Ascending aorta (tissue), 2 donors: ENCODE data around the gene SEMA3C. TPM values are rescaled to one million over a fixed set of nuclear protein-coding genes. Genes with fewer than 3 reads are reported as not detected.

Experiments
- DNase-seq, 2 donors: peaks; one replicate each; pipeline ENCODE4 v3.0.0-alpha.2; 2019; ENCODE audit warnings: low spot score in 2 of 2
- H3K27ac ChIP-seq, 2 donors: fragments of 200-600 bp; sonication (generic); one replicate each; pipeline ENCODE4 v1.5.1; 2016 to 2017; ENCODE audit warnings: mild to moderate bottlenecking in 1 of 2
- H3K27me3 ChIP-seq: fragments of 200-600 bp; sonication (generic); one replicate; pipeline ENCODE4 v1.5.1; 2017
- H3K36me3 ChIP-seq, 2 donors: fragments of 200-600 bp; sonication (generic); one replicate each; pipeline ENCODE4 v1.5.1; 2016
- H3K4me1 ChIP-seq, 2 donors: fragments of 200-600 bp; sonication (generic); one replicate each; pipeline ENCODE4 v1.5.1; 2016 to 2017; ENCODE audit warnings: mild to moderate bottlenecking in 1 of 2
- H3K4me3 ChIP-seq, 2 donors: fragments of 200-600 bp; sonication (generic); one replicate each; pipeline ENCODE4 v1.5.1; 2016 to 2017; ENCODE audit warnings: mild to moderate bottlenecking in 1 of 2
- H3K9me3 ChIP-seq, 2 donors: fragments of 200-600 bp; sonication (generic); one replicate each; pipeline ENCODE4 v1.5.1; 2016
- intact Hi-C: fragments of 100-400 bp; cut with DNase I; formaldehyde crosslinking; loops from one replicate; pipeline ENCODE4 v1.15.1; 2023
- total RNA-seq: library from RNA; depleted of rRNA; stranded (reverse); fragments of >200 nt; gene quantifications from one replicate; pipeline ENCODE4 v1.1.0, GENCODE V29; 2016
- TF ChIP-seq, protein P1 (sequence below), 3 experiments: fragments of 200-600 bp in 2 of 3; fragments of 450-650 bp in 1 of 3; sonication (generic) in 2 of 3; IDR thresholded peaks; one replicate each; pipeline ENCODE4 v1.5.1; 2016 to 2019; ENCODE audit warnings: antibody characterized with exemption in 3 of 3, mild to moderate bottlenecking in 1 of 3, moderate library complexity in 1 of 3

Gene SEMA3C
- total RNA-seq, 1 donor from 2014 or later = 16.6 TPM

DNA sequence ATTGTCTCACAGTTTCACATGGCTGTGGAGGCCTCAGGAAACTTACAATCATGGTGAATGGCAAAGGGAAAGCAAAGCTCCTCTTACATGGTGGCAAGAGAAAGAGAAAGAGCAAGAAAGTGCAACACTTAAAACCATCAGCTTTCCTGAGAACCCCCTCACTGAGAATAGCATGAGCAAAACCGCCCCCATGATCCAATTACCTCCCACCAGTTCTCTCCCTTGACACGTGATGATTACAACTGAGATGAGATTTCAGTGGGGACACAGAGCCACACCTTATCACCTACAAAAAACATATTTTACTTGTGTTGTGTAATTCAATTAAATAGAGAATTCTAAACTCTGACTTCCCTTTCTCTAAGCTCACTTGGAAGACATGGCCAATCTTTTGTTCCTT is 80.2 kb downstream of the SEMA3C start:
- peaks cover 0 to 3% of the 10 kb centered on the region in 2 donors for H3K4me1 ChIP-seq
- intact Hi-C loops = no loop called here
- H3K36me3 ChIP-seq = no peaks in the 10 kb centered on the region
- H3K4me3 ChIP-seq = no peak overlapping the region
- no peaks in the 10 kb centered on the region for H3K27me3 ChIP-seq
- no peaks in the 10 kb centered on the region for H3K9me3 ChIP-seq
- TF ChIP-seq, protein P1, sequence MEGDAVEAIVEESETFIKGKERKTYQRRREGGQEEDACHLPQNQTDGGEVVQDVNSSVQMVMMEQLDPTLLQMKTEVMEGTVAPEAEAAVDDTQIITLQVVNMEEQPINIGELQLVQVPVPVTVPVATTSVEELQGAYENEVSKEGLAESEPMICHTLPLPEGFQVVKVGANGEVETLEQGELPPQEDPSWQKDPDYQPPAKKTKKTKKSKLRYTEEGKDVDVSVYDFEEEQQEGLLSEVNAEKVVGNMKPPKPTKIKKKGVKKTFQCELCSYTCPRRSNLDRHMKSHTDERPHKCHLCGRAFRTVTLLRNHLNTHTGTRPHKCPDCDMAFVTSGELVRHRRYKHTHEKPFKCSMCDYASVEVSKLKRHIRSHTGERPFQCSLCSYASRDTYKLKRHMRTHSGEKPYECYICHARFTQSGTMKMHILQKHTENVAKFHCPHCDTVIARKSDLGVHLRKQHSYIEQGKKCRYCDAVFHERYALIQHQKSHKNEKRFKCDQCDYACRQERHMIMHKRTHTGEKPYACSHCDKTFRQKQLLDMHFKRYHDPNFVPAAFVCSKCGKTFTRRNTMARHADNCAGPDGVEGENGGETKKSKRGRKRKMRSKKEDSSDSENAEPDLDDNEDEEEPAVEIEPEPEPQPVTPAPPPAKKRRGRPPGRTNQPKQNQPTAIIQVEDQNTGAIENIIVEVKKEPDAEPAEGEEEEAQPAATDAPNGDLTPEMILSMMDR (IDR thresholded peaks at IDR 0.05) = no peak
- H3K27ac ChIP-seq = no peak overlapping the region
- DNase-seq = no peak

DNA sequence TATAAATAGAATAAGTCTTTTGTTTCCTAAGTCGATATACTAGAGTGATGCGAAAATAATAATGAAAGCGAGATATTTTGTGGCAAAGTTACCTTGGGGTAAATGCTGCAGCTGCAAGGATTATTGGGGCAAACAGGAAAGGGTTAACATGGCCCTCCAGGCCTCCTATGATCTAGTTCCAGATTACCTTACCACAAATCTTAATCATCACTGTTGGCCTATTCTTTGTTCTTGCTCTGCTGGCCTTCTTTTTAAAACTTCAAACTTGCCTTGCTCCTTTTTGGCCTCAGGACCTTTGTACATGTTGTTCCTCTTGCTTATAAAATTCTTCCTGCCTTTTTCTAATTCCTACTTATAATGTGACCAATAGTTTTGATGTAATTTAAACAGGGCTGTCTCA is 81.5 kb downstream of the SEMA3C start:
- DNase-seq = no peak
- H3K4me3 ChIP-seq = no peak overlapping the region
- no peaks in the 10 kb centered on the region for H3K4me1 ChIP-seq
- H3K36me3 ChIP-seq = no peaks in the 10 kb centered on the region
- intact Hi-C loops = no loop called here
- no peaks in the 10 kb centered on the region for H3K27me3 ChIP-seq
- H3K27ac ChIP-seq = no peak overlapping the region
- TF ChIP-seq, protein P1 (IDR thresholded peaks at IDR 0.05) = no peak
- H3K9me3 ChIP-seq = no peaks in the 10 kb centered on the region

GRCh38 chr7:80835251-80835650 is 83.6 kb downstream of the SEMA3C start:
- no peaks in the 10 kb centered on the region for H3K4me1 ChIP-seq
- no peaks in the 10 kb centered on the region for H3K27me3 ChIP-seq
- no peaks in the 10 kb centered on the region for H3K9me3 ChIP-seq
- TF ChIP-seq, protein P1 (IDR thresholded peaks at IDR 0.05) = no peak
- H3K36me3 ChIP-seq = no peaks in the 10 kb centered on the region
- intact Hi-C loops = no loop called here
- H3K4me3 ChIP-seq = no peak overlapping the region
- DNase-seq = no peak
- no peak overlapping the region for H3K27ac ChIP-seq

GRCh38 chr7:80833289-80834268 is 85.3 kb downstream of the SEMA3C start:
- Histone ChIP-seq H3K9me3 (no peaks in the 10 kb centered on the region), H3K4me1 (no peaks in the 10 kb centered on the region), H3K27ac (no peak overlapping the region), H3K36me3 (no peaks in the 10 kb centered on the region), H3K27me3 (no peaks in the 10 kb centered on the region), H3K4me3 (no peak overlapping the region)
- intact Hi-C loops = no loop called here
- TF ChIP-seq, protein P1 (IDR thresholded peaks at IDR 0.05) = no peak
- no peak for DNase-seq

- TF ChIP-seq, protein P1 (IDR thresholded peaks at IDR 0.05) = no peak
- no peaks in the 10 kb centered on the region for H3K4me1 ChIP-seq
- no peaks in the 10 kb centered on the region for H3K36me3 ChIP-seq
- no peaks in the 10 kb centered on the region for H3K27me3 ChIP-seq
- H3K27ac ChIP-seq = no peak overlapping the region
- H3K9me3 ChIP-seq = no peaks in the 10 kb centered on the region
- H3K4me3 ChIP-seq = no peak overlapping the region
- DNase-seq = no peak
- intact Hi-C loops = no loop called here
Measured at GRCh38 chr7:80832006-80832405, 86.8 kb downstream of the SEMA3C start.
